Progenitor cell of endocrine pancreas (in vitro differentiated cells): ENCODE measurements around the gene ELF2. TPM values are rescaled to one million over a fixed set of nuclear protein-coding genes. Genes with fewer than 3 reads are reported as not detected.
A peak's percentile ranks its signal among the peaks of the same experiment; 100 is the strongest.

Experiments used
- DNase-seq: peaks from one replicate; pipeline ENCODE4 v3.0.0; 2021; ENCODE audit warnings: low spot score; ENCODE audit not compliant: unreplicated experiment
- H3K27ac Mint-ChIP-seq: 2 replicates; pipeline ENCODE4 v1.8.0; 2021; ENCODE audit warnings: mild to moderate bottlenecking, moderate library complexity, mixed read lengths
- H3K27me3 Mint-ChIP-seq: 2 replicates; pipeline ENCODE4 v1.8.0; 2021; ENCODE audit warnings: mixed read lengths
- H3K36me3 Mint-ChIP-seq: 2 replicates; pipeline ENCODE4 v1.8.0; 2022; ENCODE audit warnings: mixed read lengths; ENCODE audit not compliant: insufficient read depth
- H3K4me1 Mint-ChIP-seq: 2 replicates; pipeline ENCODE4 v1.8.0; 2021; ENCODE audit warnings: low read depth, mixed read lengths
- H3K4me3 Mint-ChIP-seq: 2 replicates; pipeline ENCODE4 v1.8.0; 2021; ENCODE audit warnings: low read depth, mild to moderate bottlenecking, moderate library complexity, mixed read lengths
- H3K9me3 Mint-ChIP-seq: 2 replicates; pipeline ENCODE4 v1.8.0; 2021; ENCODE audit warnings: low read depth, mixed read lengths
- total RNA-seq: library from RNA; stranded (reverse); gene quantifications from 2 replicates; pipeline ENCODE4 v1.2.1, GENCODE V29; 2021
- TF ChIP-seq, protein P1 (sequence below): fragments of 200-600 bp; sonication (generic); IDR thresholded peaks from one replicate; pipeline ENCODE4 v1.5.0; 2021; ENCODE audit warnings: antibody characterized with exemption, mild to moderate bottlenecking; ENCODE audit not compliant: unreplicated experiment

The ELF2 gene
- total RNA-seq, 1 donor from 2014 or later: 56.5 TPM

DNA sequence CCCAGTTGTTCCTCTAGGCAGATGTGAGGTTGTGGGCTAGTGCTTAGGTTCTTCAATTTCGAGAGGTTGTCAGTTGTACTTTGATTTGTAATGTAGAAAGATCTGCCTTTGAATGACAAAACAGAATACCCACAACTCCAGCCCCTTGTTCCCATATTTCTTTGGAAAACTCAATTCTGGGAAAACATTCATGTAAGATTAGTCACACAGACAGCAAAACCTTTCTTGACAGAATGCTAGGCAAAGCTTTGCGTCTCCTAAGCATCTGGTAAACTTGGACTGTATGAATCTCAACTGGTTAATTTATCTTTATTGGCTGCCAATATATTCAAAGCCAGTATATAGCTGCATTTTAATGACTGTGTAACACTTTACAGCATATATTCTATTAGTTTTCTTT, 126.6 kb downstream of the ELF2 start:
- peaks cover 8% of the 10 kb centered on the region for H3K4me1 Mint-ChIP-seq
- TF ChIP-seq, protein P1, sequence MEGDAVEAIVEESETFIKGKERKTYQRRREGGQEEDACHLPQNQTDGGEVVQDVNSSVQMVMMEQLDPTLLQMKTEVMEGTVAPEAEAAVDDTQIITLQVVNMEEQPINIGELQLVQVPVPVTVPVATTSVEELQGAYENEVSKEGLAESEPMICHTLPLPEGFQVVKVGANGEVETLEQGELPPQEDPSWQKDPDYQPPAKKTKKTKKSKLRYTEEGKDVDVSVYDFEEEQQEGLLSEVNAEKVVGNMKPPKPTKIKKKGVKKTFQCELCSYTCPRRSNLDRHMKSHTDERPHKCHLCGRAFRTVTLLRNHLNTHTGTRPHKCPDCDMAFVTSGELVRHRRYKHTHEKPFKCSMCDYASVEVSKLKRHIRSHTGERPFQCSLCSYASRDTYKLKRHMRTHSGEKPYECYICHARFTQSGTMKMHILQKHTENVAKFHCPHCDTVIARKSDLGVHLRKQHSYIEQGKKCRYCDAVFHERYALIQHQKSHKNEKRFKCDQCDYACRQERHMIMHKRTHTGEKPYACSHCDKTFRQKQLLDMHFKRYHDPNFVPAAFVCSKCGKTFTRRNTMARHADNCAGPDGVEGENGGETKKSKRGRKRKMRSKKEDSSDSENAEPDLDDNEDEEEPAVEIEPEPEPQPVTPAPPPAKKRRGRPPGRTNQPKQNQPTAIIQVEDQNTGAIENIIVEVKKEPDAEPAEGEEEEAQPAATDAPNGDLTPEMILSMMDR: no peak
- H3K27ac Mint-ChIP-seq: peak overlapping the region; percentile 69
- H3K27me3 Mint-ChIP-seq: no peaks in the 10 kb centered on the region
- peaks cover 17% of the 10 kb centered on the region for H3K36me3 Mint-ChIP-seq
- no peaks in the 10 kb centered on the region for H3K9me3 Mint-ChIP-seq
- DNase-seq: no peak
- no peak overlapping the region for H3K4me3 Mint-ChIP-seq

DNA sequence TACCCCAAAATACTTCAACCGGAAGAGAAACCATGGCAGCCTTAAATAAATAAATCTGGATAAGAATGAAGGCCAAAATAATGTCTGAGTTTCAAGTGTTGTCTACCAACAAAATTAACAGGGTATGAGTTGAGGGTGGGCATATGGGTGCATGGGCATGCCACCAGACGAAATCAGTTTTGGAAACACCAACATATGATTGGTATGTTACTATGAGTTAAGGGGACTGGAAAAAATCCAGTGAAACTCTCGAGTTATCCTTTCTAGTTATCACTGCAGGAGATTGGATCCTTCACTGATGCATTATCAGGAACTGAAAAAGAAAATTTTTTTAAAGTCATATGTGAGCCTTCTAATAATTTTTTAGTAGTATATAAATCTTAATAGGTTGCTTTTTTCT, 129.0 kb downstream of the ELF2 start:
- DNase-seq: no peak
- no peaks in the 10 kb centered on the region for H3K27me3 Mint-ChIP-seq
- no peak overlapping the region for H3K27ac Mint-ChIP-seq
- H3K36me3 Mint-ChIP-seq: peaks cover 27% of the 10 kb centered on the region
- H3K9me3 Mint-ChIP-seq: no peaks in the 10 kb centered on the region
- TF ChIP-seq, protein P1: no peak
- no peak overlapping the region for H3K4me3 Mint-ChIP-seq
- H3K4me1 Mint-ChIP-seq: no peaks in the 10 kb centered on the region

DNA sequence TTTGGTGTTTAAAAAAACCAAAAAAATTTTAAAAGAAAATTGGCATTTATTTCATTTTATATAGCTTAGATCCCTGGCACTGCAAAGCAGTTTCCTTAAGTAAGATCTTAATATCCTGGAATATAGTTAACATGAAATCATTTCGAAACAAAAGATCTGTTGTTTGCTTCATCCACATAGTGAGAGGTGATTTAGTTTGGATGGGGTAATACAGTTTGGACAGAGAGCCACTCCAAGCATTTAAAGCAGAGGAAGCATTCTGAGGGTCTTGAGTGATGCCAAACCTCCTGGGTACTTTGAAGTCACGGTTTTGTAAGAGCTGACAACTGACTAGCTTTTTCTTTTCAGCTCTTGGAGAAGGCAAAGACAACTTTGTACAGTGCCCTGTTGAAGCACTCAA, 132.7 kb downstream of the ELF2 start:
- H3K27ac Mint-ChIP-seq: no peak overlapping the region
- no peak overlapping the region for H3K4me3 Mint-ChIP-seq
- H3K27me3 Mint-ChIP-seq: no peaks in the 10 kb centered on the region

DNA sequence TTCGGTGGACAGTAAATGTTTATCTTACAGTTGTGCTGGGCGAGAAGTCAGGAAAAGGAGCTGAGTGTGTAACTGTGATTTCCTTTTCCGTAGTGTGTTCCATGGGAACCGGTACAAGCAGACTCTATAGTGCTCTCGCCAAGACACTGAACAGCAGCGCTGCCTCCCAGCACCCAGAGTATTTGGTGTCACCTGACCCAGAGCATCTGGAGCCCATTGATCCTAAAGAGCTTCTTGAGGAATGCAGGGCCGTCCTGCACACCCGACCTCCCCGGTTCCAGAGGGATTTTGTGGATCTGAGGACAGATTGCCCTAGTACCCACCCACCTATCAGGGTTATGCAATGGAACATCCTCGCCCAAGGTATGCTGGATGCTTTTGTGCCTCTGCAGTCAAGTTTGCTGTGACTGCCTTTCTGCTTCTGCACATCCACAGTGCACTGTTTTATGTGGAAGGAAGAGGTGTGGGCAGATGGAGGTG, 134.0 kb downstream of the ELF2 start:
- DNase-seq: no peak
- Mint-ChIP-seq H3K4me1 (no peaks in the 10 kb centered on the region), H3K27me3 (no peaks in the 10 kb centered on the region), H3K9me3 (no peaks in the 10 kb centered on the region), H3K4me3 (no peak overlapping the region), H3K36me3 (peaks cover 28% of the 10 kb centered on the region), H3K27ac (peak overlapping the region; percentile 59)
- TF ChIP-seq, protein P1: no peak

More for the DNA sequence above, 132.7 kb downstream of the ELF2 start:
- H3K9me3 Mint-ChIP-seq: no peaks in the 10 kb centered on the region
- H3K4me1 Mint-ChIP-seq: no peaks in the 10 kb centered on the region
- TF ChIP-seq, protein P1: no peak
- DNase-seq: no peak
- peaks cover 34% of the 10 kb centered on the region for H3K36me3 Mint-ChIP-seq

DNA sequence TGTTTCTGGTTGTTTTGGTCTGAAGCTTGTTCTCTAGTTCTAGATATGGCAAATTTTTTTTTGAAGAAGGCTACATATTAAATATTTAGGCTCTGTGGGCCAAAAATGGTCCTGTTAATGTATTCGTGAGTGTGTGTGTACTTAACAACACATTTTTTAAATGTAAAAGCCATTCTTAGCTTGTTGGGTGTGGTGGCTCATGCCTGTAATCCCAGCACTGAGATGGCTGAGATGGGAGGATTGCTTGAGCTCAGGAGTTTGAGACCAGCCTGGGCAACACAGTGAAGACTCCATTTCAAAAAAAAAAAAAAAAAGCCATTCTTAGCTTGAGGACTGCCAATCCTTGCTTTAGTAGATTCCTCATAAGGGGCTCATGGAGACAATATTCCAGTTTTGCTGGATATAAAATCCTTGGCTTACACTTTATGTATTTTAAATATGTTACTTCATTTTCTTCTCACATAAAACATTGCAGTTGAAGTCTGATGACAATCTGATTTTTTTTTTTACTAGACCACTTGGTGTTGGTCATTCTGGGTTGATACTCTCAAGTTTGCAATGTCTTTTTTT, 138.1 kb downstream of the ELF2 start:
- no peak overlapping the region for H3K4me3 Mint-ChIP-seq
- H3K4me1 Mint-ChIP-seq: peaks cover 5% of the 10 kb centered on the region
- H3K27me3 Mint-ChIP-seq: no peaks in the 10 kb centered on the region
- H3K27ac Mint-ChIP-seq: no peak overlapping the region
- TF ChIP-seq, protein P1: no peak
- H3K9me3 Mint-ChIP-seq: no peaks in the 10 kb centered on the region
- no peak for DNase-seq
- peaks cover 28% of the 10 kb centered on the region for H3K36me3 Mint-ChIP-seq
